Stomach (tissue), 4 donors: Measurements from ENCODE around the gene PFKFB1.
A peak's percentile ranks its signal among the peaks of the same experiment; 100 is the strongest.

Experiments
- POLR2A ChIP-seq, 4 donors: fragments of 450-650 bp; IDR thresholded peaks; one replicate each; pipeline ENCODE4 v1.6.1; 2016; ENCODE audit warnings: antibody characterized with exemption in 4 of 4, control low read depth in 2 of 4, mild to moderate bottlenecking in 1 of 4, moderate library complexity in 1 of 4
- TF ChIP-seq, protein P1 (sequence below), 7 experiments: fragments of 450-650 bp in 4 of 7; fragments of 200-600 bp in 3 of 7; sonication (generic) in 3 of 7; IDR thresholded peaks; one replicate each; pipeline ENCODE4 v1.5.1; 2016 to 2019; ENCODE audit warnings: antibody characterized with exemption in 7 of 7, control low read depth in 2 of 7, mild to moderate bottlenecking in 1 of 7

DNA sequence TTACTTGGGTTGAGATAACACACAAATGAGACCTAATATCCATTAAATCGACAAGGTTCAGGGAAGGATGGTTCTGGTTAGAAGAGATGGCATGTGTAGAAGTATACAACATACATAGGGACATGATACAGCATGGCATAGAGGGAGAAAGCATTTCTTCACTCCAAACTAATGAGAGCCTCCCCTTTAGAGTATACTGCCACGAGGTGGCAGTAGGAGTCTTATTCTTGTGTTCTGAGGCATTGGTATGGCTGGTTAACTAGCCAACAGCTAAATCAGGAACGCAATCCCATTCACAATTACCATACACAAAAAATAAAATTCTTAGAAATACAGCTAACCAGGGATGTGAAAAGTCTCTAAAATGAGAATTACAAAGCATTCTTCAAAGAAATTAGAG lies 102.4 kb downstream of the PFKFB1 start:
- no peak for TF ChIP-seq POLR2A (IDR thresholded peaks at IDR 0.05)
- TF ChIP-seq, protein P1, sequence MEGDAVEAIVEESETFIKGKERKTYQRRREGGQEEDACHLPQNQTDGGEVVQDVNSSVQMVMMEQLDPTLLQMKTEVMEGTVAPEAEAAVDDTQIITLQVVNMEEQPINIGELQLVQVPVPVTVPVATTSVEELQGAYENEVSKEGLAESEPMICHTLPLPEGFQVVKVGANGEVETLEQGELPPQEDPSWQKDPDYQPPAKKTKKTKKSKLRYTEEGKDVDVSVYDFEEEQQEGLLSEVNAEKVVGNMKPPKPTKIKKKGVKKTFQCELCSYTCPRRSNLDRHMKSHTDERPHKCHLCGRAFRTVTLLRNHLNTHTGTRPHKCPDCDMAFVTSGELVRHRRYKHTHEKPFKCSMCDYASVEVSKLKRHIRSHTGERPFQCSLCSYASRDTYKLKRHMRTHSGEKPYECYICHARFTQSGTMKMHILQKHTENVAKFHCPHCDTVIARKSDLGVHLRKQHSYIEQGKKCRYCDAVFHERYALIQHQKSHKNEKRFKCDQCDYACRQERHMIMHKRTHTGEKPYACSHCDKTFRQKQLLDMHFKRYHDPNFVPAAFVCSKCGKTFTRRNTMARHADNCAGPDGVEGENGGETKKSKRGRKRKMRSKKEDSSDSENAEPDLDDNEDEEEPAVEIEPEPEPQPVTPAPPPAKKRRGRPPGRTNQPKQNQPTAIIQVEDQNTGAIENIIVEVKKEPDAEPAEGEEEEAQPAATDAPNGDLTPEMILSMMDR (IDR thresholded peaks at IDR 0.05) = peak in 1 of 7 experiments; percentile 28
